ENCODE measurements around the gene LTBP4. TPM values are rescaled to one million over a fixed set of nuclear protein-coding genes. Genes with fewer than 3 reads are reported as not detected.

Gene LTBP4
- total and polyA plus RNA-seq, 4 donors, result 140 to 768 (median 506) TPM

GRCh38 chr19:40598121-40598917 is 2.9 kb upstream of the LTBP4 start:
- ATAC-seq (ENCODE audit: low FRiP score), result peak; percentile 84
- H3K36me3 ChIP-seq (ENCODE audit: control insufficient read depth in 1 of 2, insufficient read depth in 2 of 2, low read length in 1 of 2), result no peaks in the 10 kb centered on the region
- no peaks in the 10 kb centered on the region for H3K27me3 ChIP-seq (ENCODE audit: control insufficient read depth in 1 of 2, insufficient read depth in 2 of 2, low read length in 1 of 2)
- no peaks in the 10 kb centered on the region for H3K4me1 ChIP-seq (ENCODE audit: control insufficient read depth in 1 of 2, insufficient read depth in 2 of 2, low read length in 2 of 2)
- DNase-seq, result peak; percentile 91 to 97
- H3K27ac ChIP-seq (ENCODE audit: low read depth in 1 of 2, low read length in 2 of 2), result no peak overlapping the region
- intact Hi-C loops (cut with DNase I), result loop anchor here (2.0 to 10.0 kb wide), 5 partner anchors 56 to 291 kb away; partner anchors contain the start of genes BLVRB (in 1 of the 2) and SPTBN4 (in 1 of the 2)
- no peak overlapping the region for H3K4me3 ChIP-seq (ENCODE audit: low read length in 2 of 2)
- H3K9me3 ChIP-seq (ENCODE audit: control insufficient read depth, low read length), result no peaks in the 10 kb centered on the region
- 0 to 1% methylated on average over 36 to 46 of the region's 46 CpGs for WGBS, 2 donors

GRCh38 chr19:40598918-40599307 is 2.3 kb upstream of the LTBP4 start:
- H3K4me3 ChIP-seq (ENCODE audit: low read length in 2 of 2), result no peak overlapping the region
- peak overlapping the region in 1 of 2 donors; percentile 48 for H3K27ac ChIP-seq (ENCODE audit: low read depth in 1 of 2, low read length in 2 of 2)
- no peak for DNase-seq
- no peak for ATAC-seq (ENCODE audit: low FRiP score)
- H3K9me3 ChIP-seq (ENCODE audit: control insufficient read depth, low read length), result no peaks in the 10 kb centered on the region
- intact Hi-C loops (cut with DNase I), result loop anchor here (2.0 to 10.0 kb wide), 5 partner anchors 57 to 292 kb away; partner anchors contain the start of genes BLVRB (in 1 of the 2) and SPTBN4 (in 1 of the 2)
- WGBS, 2 donors, result 7 to 9% methylated on average over 15 of the region's 15 CpGs
- no peaks in the 10 kb centered on the region for H3K36me3 ChIP-seq (ENCODE audit: control insufficient read depth in 1 of 2, insufficient read depth in 2 of 2, low read length in 1 of 2)
- no peaks in the 10 kb centered on the region for H3K27me3 ChIP-seq (ENCODE audit: control insufficient read depth in 1 of 2, insufficient read depth in 2 of 2, low read length in 1 of 2)
- H3K4me1 ChIP-seq (ENCODE audit: control insufficient read depth in 1 of 2, insufficient read depth in 2 of 2, low read length in 2 of 2), result no peaks in the 10 kb centered on the region

GRCh38 chr19:40599331-40599901 is 1.8 kb upstream of the LTBP4 start:
- intact Hi-C loops (cut with DNase I), result loop anchor here (2.0 to 10.0 kb wide), 5 partner anchors 57 to 292 kb away; partner anchors contain the start of genes BLVRB (in 1 of the 2) and SPTBN4 (in 1 of the 2)
- no peaks in the 10 kb centered on the region for H3K4me1 ChIP-seq (ENCODE audit: control insufficient read depth in 1 of 2, insufficient read depth in 2 of 2, low read length in 2 of 2)
- H3K36me3 ChIP-seq (ENCODE audit: control insufficient read depth in 1 of 2, insufficient read depth in 2 of 2, low read length in 1 of 2), result no peaks in the 10 kb centered on the region
- DNase-seq, result peak in 1 of 2 donors; percentile 50
- no peaks in the 10 kb centered on the region for H3K9me3 ChIP-seq (ENCODE audit: control insufficient read depth, low read length)
- peak overlapping the region; percentile 48 to 61 for H3K27ac ChIP-seq (ENCODE audit: low read depth in 1 of 2, low read length in 2 of 2)
- WGBS, 2 donors, result 2 to 8% methylated on average over 9 of the region's 9 CpGs
- no peak overlapping the region for H3K4me3 ChIP-seq (ENCODE audit: low read length in 2 of 2)
- no peak for ATAC-seq (ENCODE audit: low FRiP score)
- no peaks in the 10 kb centered on the region for H3K27me3 ChIP-seq (ENCODE audit: control insufficient read depth in 1 of 2, insufficient read depth in 2 of 2, low read length in 1 of 2)

- Histone ChIP-seq H3K27me3 (ENCODE audit: control insufficient read depth in 1 of 2, insufficient read depth in 2 of 2, low read length in 1 of 2) (no peaks in the 10 kb centered on the region), H3K9me3 (ENCODE audit: control insufficient read depth, low read length) (no peaks in the 10 kb centered on the region), H3K27ac (ENCODE audit: low read depth in 1 of 2, low read length in 2 of 2) (peak overlapping the region; percentile 48 to 61), H3K36me3 (ENCODE audit: control insufficient read depth in 1 of 2, insufficient read depth in 2 of 2, low read length in 1 of 2) (no peaks in the 10 kb centered on the region), H3K4me1 (ENCODE audit: control insufficient read depth in 1 of 2, insufficient read depth in 2 of 2, low read length in 2 of 2) (no peaks in the 10 kb centered on the region), H3K4me3 (ENCODE audit: low read length in 2 of 2) (no peak overlapping the region)
- WGBS, 2 donors, result 1% methylated on average over 27 to 43 of the region's 43 CpGs
- DNase-seq (peak in 1 of 2 donors; percentile 57), ATAC-seq (ENCODE audit: low FRiP score) (no peak)
- intact Hi-C loops (cut with DNase I), result loop anchor here (2.0 to 10.0 kb wide), 8 partner anchors 37 to 293 kb away; partner anchors contain the start of genes BLVRB (in 2 of the 2), SPTBN4 (in 2 of the 2), C19orf47 (in 1 of the 2) and PLD3 (in 1 of the 2)
These were observed 1.1 kb upstream of the LTBP4 start for GRCh38 chr19:40599902-40600569.

- H3K27ac ChIP-seq (ENCODE audit: low read depth in 1 of 2, low read length in 2 of 2), result peak overlapping the region; percentile 31 to 48
- H3K9me3 ChIP-seq (ENCODE audit: control insufficient read depth, low read length), result no peaks in the 10 kb centered on the region
- H3K4me3 ChIP-seq (ENCODE audit: low read length in 2 of 2), result peak overlapping the region in 1 of 2 donors; percentile 74
- no peak for ATAC-seq (ENCODE audit: low FRiP score)
- WGBS, 2 donors, result 13 to 15% methylated on average over 13 of the region's 13 CpGs
- DNase-seq, result no peak
- H3K4me1 ChIP-seq (ENCODE audit: control insufficient read depth in 1 of 2, insufficient read depth in 2 of 2, low read length in 2 of 2), result no peaks in the 10 kb centered on the region
- no peaks in the 10 kb centered on the region for H3K36me3 ChIP-seq (ENCODE audit: control insufficient read depth in 1 of 2, insufficient read depth in 2 of 2, low read length in 1 of 2)
- intact Hi-C loops (cut with DNase I), result loop anchor here (5.0 to 10.0 kb wide), 4 partner anchors 37 to 253 kb away; partner anchors contain the start of genes BLVRB (in 1 of the 2), C19orf47 (in 1 of the 2), PLD3 (in 1 of the 2) and SPTBN4 (in 1 of the 2)
- H3K27me3 ChIP-seq (ENCODE audit: control insufficient read depth in 1 of 2, insufficient read depth in 2 of 2, low read length in 1 of 2), result no peaks in the 10 kb centered on the region
These were observed 517 bp upstream of the LTBP4 start for GRCh38 chr19:40600570-40601133.

- 7 to 10% methylated on average over 2 of the region's 2 CpGs for WGBS, 2 donors
- Histone ChIP-seq H3K9me3 (ENCODE audit: control insufficient read depth, low read length) (no peaks in the 10 kb centered on the region), H3K27me3 (ENCODE audit: control insufficient read depth in 1 of 2, insufficient read depth in 2 of 2, low read length in 1 of 2) (no peaks in the 10 kb centered on the region), H3K36me3 (ENCODE audit: control insufficient read depth in 1 of 2, insufficient read depth in 2 of 2, low read length in 1 of 2) (no peaks in the 10 kb centered on the region), H3K4me3 (ENCODE audit: low read length in 2 of 2) (peak overlapping the region in 1 of 2 donors; percentile 11), H3K27ac (ENCODE audit: low read depth in 1 of 2, low read length in 2 of 2) (peak overlapping the region; percentile 5 to 69), H3K4me1 (ENCODE audit: control insufficient read depth in 1 of 2, insufficient read depth in 2 of 2, low read length in 2 of 2) (no peaks in the 10 kb centered on the region)
- DNase-seq (no peak), ATAC-seq (ENCODE audit: low FRiP score) (no peak)
- intact Hi-C loops (cut with DNase I), result loop anchor here (5.0 to 10.0 kb wide), 4 partner anchors 34 to 256 kb away; partner anchors contain the start of genes BLVRB (in 1 of the 2), C19orf47 (in 1 of the 2), PLD3 (in 1 of the 2) and SPTBN4 (in 1 of the 2)
These were observed 1.9 kb downstream of the LTBP4 start for GRCh38 chr19:40603071-40603388.

- intact Hi-C loops (cut with DNase I), result loop anchor here (5.0 to 10.0 kb wide), 4 partner anchors 34 to 256 kb away; partner anchors contain the start of genes BLVRB (in 1 of the 2), C19orf47 (in 1 of the 2), PLD3 (in 1 of the 2) and SPTBN4 (in 1 of the 2)
- Histone ChIP-seq H3K4me1 (ENCODE audit: control insufficient read depth in 1 of 2, insufficient read depth in 2 of 2, low read length in 2 of 2) (no peaks in the 10 kb centered on the region), H3K36me3 (ENCODE audit: control insufficient read depth in 1 of 2, insufficient read depth in 2 of 2, low read length in 1 of 2) (no peaks in the 10 kb centered on the region), H3K27me3 (ENCODE audit: control insufficient read depth in 1 of 2, insufficient read depth in 2 of 2, low read length in 1 of 2) (no peaks in the 10 kb centered on the region), H3K4me3 (ENCODE audit: low read length in 2 of 2) (peak overlapping the region in 1 of 2 donors; percentile 11), H3K9me3 (ENCODE audit: control insufficient read depth, low read length) (no peaks in the 10 kb centered on the region), H3K27ac (ENCODE audit: low read depth in 1 of 2, low read length in 2 of 2) (peak overlapping the region; percentile 5 to 69)
- 1% methylated on average over 38 to 43 of the region's 43 CpGs for WGBS, 2 donors
- ATAC-seq (ENCODE audit: low FRiP score) (peak; percentile 87), DNase-seq (peak; percentile 98 to 99)
These were observed 2.4 kb downstream of the LTBP4 start for GRCh38 chr19:40603389-40604170.
